Endothelial cell of umbilical vein (primary cell): ENCODE results near the gene NRCAM. TPM values are rescaled to one million over a fixed set of nuclear protein-coding genes. Genes with fewer than 3 reads are reported as not detected.

Experiments used
- BruUV-seq: library from RNA; stranded (reverse); fragments of 400-500 nt; replicated peaks from 2 replicates; lab custom pipeline; 2021; lab: Mats Ljungman, UMichigan
- CTCF ChIA-PET: fragments of 300-600, 350-600 bp; sonication (Branson Sonifier 250); formaldehyde crosslinking; loops from one replicate; lab custom pipeline; 2021; ENCODE audit warnings: antibody characterized with exemption, inconsistent platforms; lab: Charles Lee
- POLR2A ChIA-PET: fragments of 300-600, 350-600 bp; sonication (Branson Sonifier 250); formaldehyde crosslinking; loops from one replicate; lab custom pipeline; 2021; ENCODE audit warnings: antibody characterized with exemption, inconsistent platforms; lab: Charles Lee
- DNase-seq: peaks from one replicate; pipeline ENCODE4 v3.0.0-alpha.2; 2011; ENCODE audit warnings: low read depth, low spot score
- FAIRE-seq: peaks from 2 replicates; lab custom pipeline; 2011; peaks lifted over from hg19 to GRCh38; lab: Jason Lieb, UNC
- H2AFZ ChIP-seq: 2 replicates; pipeline ENCODE4 v1.6.0; 2012; ENCODE audit warnings: low read depth, low read length, control low read depth, inconsistent platforms
- H3K27ac ChIP-seq: 2 replicates; pipeline ENCODE4 v1.5.1; 2011; ENCODE audit warnings: low read depth, mild to moderate bottlenecking, control low read depth, low read length, moderate library complexity; ENCODE audit not compliant: insufficient read depth
- H3K27me3 ChIP-seq, 2 experiments: 2 replicates each; pipeline versions ENCODE4 v1.6.0 to v1.6.1; 2011; ENCODE audit warnings: low read length in 2 of 2, mixed read lengths in 1 of 2; ENCODE audit not compliant: control insufficient read depth in 2 of 2, insufficient read depth in 2 of 2
- H3K36me3 ChIP-seq, 2 experiments: 2 replicates in 1 of 2; 3 replicates in 1 of 2; pipeline ENCODE4 v1.5.1; 2011; ENCODE audit warnings: low read length in 2 of 2, mild to moderate bottlenecking in 1 of 2, moderate library complexity in 1 of 2; ENCODE audit not compliant: control insufficient read depth in 2 of 2, insufficient read depth in 2 of 2; ENCODE audit errors: extremely low read depth in 1 of 2
- H3K4me1 ChIP-seq: 3 replicates; pipeline ENCODE4 v1.5.1; 2011; ENCODE audit warnings: mild to moderate bottlenecking, low read length; ENCODE audit not compliant: control insufficient read depth, insufficient read depth; ENCODE audit errors: extremely low read depth
- H3K4me2 ChIP-seq: 2 replicates; pipeline ENCODE4 v1.6.1; 2011; ENCODE audit warnings: low read length, control low read depth, mixed read lengths; ENCODE audit not compliant: insufficient read depth
- H3K4me3 ChIP-seq, 3 experiments: fragments of 200-600 bp in 1 of 3; sonication (generic), shearing (Covaris generic) in 1 of 3; replicated peaks in 1 of 3; 2 replicates each; pipeline ENCODE4 v1.5.1; 2011 to 2016; ENCODE audit warnings: control low read depth in 3 of 3, low read length in 3 of 3, mild to moderate bottlenecking in 2 of 3, inconsistent platforms in 1 of 3, low read depth in 1 of 3, moderate library complexity in 1 of 3; ENCODE audit not compliant: insufficient read depth in 1 of 3
- H3K79me2 ChIP-seq: 2 replicates; pipeline ENCODE4 v1.6.0; 2012; ENCODE audit warnings: low read length, inconsistent platforms; ENCODE audit not compliant: control insufficient read depth, insufficient read depth
- H3K9ac ChIP-seq: replicated peaks from 2 replicates; pipeline ENCODE3; 2011; ENCODE audit warnings: low read length, control low read depth; ENCODE audit not compliant: insufficient read depth; ENCODE audit errors: extremely low read depth
- H3K9me1 ChIP-seq: replicated peaks from 3 replicates; pipeline ENCODE4 v1.6.0; 2011; ENCODE audit warnings: mild to moderate bottlenecking, low read length; ENCODE audit not compliant: control insufficient read depth, insufficient read depth; ENCODE audit errors: extremely low read depth
- H3K9me3 ChIP-seq: replicated peaks from 2 replicates; pipeline ENCODE4 v1.5.1; 2012; ENCODE audit warnings: low read length, inconsistent platforms; ENCODE audit not compliant: control insufficient read depth, insufficient read depth
- H4K20me1 ChIP-seq: replicated peaks from 2 replicates; pipeline ENCODE3; 2011; ENCODE audit warnings: mild to moderate bottlenecking, low read length; ENCODE audit not compliant: control insufficient read depth, insufficient read depth; ENCODE audit errors: extremely low read depth
- CTCF ChIP-seq, 2 donors: IDR thresholded peaks; 1 replicate in 1 of 2; 2 replicates in 1 of 2; pipeline ENCODE4 v1.5.1; 2011; ENCODE audit warnings: low read length in 2 of 2, mild to moderate bottlenecking in 2 of 2, moderate library complexity in 2 of 2, control low read depth in 1 of 2, inconsistent platforms in 1 of 2, low read depth in 1 of 2; ENCODE audit not compliant: insufficient read depth in 1 of 2; ENCODE audit errors: extremely low read depth in 1 of 2
- EZH2 ChIP-seq: IDR thresholded peaks from 2 replicates; pipeline ENCODE4 v1.6.1; 2012; ENCODE audit warnings: borderline replicate concordance, low read depth, mild to moderate bottlenecking, moderate library complexity, low read length, inconsistent platforms; ENCODE audit not compliant: severe bottlenecking
- FOS ChIP-seq: IDR thresholded peaks from 2 replicates; pipeline ENCODE4 v1.6.1; 2011; ENCODE audit warnings: mild to moderate bottlenecking, low read length, moderate library complexity, borderline replicate concordance; ENCODE audit not compliant: insufficient read depth
- JUN ChIP-seq: IDR thresholded peaks from 2 replicates; pipeline ENCODE4 v1.6.1; 2011; ENCODE audit warnings: borderline replicate concordance, low read depth; ENCODE audit not compliant: insufficient read length, insufficient read depth
- POLR2A ChIP-seq: IDR thresholded peaks from 2 replicates; pipeline ENCODE4 v1.6.1; 2012; ENCODE audit warnings: low read depth, mild to moderate bottlenecking, control low read depth, low read length
- POLR2AphosphoS5 ChIP-seq: IDR thresholded peaks from 2 replicates; pipeline ENCODE4 v1.6.1; 2012; ENCODE audit warnings: low read depth, mild to moderate bottlenecking, control low read depth, low read length, moderate library complexity; ENCODE audit not compliant: insufficient read depth
- dilution Hi-C: fragments of 300-500 bp; cut with MboI; formaldehyde crosslinking; loops from one replicate; pipeline ENCODE4 v1.15.0; 2019; ENCODE audit warnings: low sequenced_read_pairs; ENCODE audit not compliant: extremely low pct_ligation_motif_present
- intact Hi-C: fragments of 100-400 bp; cut with micrococcal nuclease; formaldehyde crosslinking; loops from one replicate; pipeline ENCODE4 v1.10.0; 2022
- polyA plus RNA-seq, 4 experiments: library from polyadenylated mRNA; depleted of rRNA in 3 of 4; stranded (reverse) in 3 of 4; unstranded in 1 of 4; fragments of >200 nt; gene quantifications; 2 replicates each; pipeline versions ENCODE4 v1.2.1 to v1.2.3, GENCODE V29; 2011 to 2012; ENCODE audit warnings: missing spikeins in 1 of 4
- total RNA-seq: library from RNA; stranded (reverse); gene quantifications from 2 replicates; pipeline ENCODE4 v1.2.3, GENCODE V29; 2021
- TF ChIP-seq, protein P1 (sequence below): IDR thresholded peaks from 2 replicates; pipeline ENCODE4 v1.6.1; 2011; ENCODE audit not compliant: insufficient read depth, insufficient read length

The NRCAM gene
- total and polyA plus RNA-seq, 2 donors (not counting 3 experiments of a cell fraction or from before 2014, with no cell fraction given), result 26.0 to 47.6 TPM

GRCh38 chr7:108249453-108249852, 206.8 kb downstream of the NRCAM start:
- no peaks in the 10 kb centered on the region for H3K9me1 ChIP-seq
- dilution Hi-C loops, result no loop called here

More at GRCh38 chr7:108249453-108249852, 206.8 kb downstream of the NRCAM start:
- intact Hi-C loops, result no loop called here
- DNase-seq (no peak), FAIRE-seq (no peak)
- CTCF ChIA-PET, result interaction anchor here (1.5 kb wide), 1 partner anchor 32 kb away, joined by 4 read pairs; no protein-coding TSS in a partner anchor
- Histone ChIP-seq H3K4me3 (no peak overlapping the region), H3K9me3 (no peaks in the 10 kb centered on the region), H2AFZ (no peak overlapping the region), H3K27me3 (no peaks in the 10 kb centered on the region), H3K4me1 (peaks cover 30% of the 10 kb centered on the region), H4K20me1 (no peaks in the 10 kb centered on the region), H3K9ac (no peak overlapping the region), H3K36me3 (no peaks in the 10 kb centered on the region), H3K79me2 (peaks cover 7% of the 10 kb centered on the region), H3K4me2 (no peak overlapping the region), H3K27ac (no peak overlapping the region)
- POLR2A ChIA-PET, result no interaction called here
- no TSS peak for BruUV-seq
- TF ChIP-seq JUN, result no peak
- no peak for TF ChIP-seq POLR2AphosphoS5
- TF ChIP-seq, protein P1, sequence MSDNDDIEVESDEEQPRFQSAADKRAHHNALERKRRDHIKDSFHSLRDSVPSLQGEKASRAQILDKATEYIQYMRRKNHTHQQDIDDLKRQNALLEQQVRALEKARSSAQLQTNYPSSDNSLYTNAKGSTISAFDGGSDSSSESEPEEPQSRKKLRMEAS, result no peak
- TF ChIP-seq CTCF (IDR thresholded peaks at IDR 0.05; ENCODE audit: extremely low read depth in 1 of 2, insufficient read depth in 1 of 2, low read depth in 1 of 2, low read length in 2 of 2), result no peak
- no peak for TF ChIP-seq EZH2
- no peak for TF ChIP-seq FOS
- TF ChIP-seq POLR2A, result no peak
